Measurements from ENCODE around the gene LAPTM4A. TPM values are rescaled to one million over a fixed set of nuclear protein-coding genes. Genes with fewer than 3 reads are reported as not detected.
"Not testable (repeated sequence)": the region's sequence is repeated elsewhere in the genome, so short reads cannot be mapped to it uniquely, and the experiment has no call there.

Gene LAPTM4A
- total RNA-seq, 1 donor from 2014 or later = 300 TPM

DNA sequence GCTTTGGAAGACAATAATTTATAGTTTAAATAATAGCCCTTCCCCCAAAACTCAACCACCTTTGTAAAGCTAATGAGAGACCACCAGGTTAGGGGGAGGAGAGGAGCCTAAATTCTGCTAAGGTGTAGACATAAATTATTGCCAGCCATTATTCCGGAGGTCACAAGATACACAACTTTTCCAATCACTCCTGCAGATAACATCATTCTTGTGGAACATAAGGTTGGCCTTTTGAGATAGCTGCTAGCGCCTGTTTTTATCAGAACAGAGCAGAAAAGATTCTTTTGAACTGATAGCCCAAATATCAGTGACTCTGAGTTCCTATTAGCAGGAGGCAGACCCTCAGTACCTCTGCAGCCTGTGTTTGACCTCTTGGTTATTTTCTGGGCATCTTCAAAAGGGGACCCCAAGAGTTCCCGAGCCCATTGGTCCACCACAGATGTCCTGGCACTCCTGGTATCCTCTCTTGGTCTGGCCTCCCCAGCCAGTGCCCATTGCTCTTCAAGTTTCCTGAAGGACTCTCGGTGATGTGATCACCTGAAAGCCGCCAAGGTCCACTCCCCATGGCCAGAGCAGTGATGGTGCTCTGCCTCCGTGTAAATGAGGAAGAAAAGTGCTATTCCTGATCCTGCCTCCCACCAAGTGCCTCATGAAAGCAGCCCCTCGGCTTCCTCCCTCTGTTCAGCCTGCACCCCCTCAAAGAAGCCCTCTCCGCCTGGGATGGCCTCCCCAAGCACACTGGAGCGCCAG is 38.5 kb upstream of the LAPTM4A start:
- FAIRE-seq (no peak), DNase-seq (ENCODE audit: low read depth) (no peak)
- Histone ChIP-seq H3K9me3 (ENCODE audit: insufficient read depth, low read depth, low read length) (no peaks in the 10 kb centered on the region), H3K9ac (ENCODE audit: low read length) (no peak overlapping the region), H3K27me3 (ENCODE audit: insufficient read depth, low read length) (no peaks in the 10 kb centered on the region), H3K4me1 (ENCODE audit: insufficient read depth, low read length) (peaks cover 22% of the 10 kb centered on the region), H3K4me2 (ENCODE audit: low read length) (no peak overlapping the region), H3K79me2 (ENCODE audit: insufficient read depth, low read length) (no peaks in the 10 kb centered on the region), H3K27ac (ENCODE audit: low read depth, low read length) (no peak overlapping the region), H4K20me1 (ENCODE audit: insufficient read depth, low read length) (no peaks in the 10 kb centered on the region), H3K36me3 (ENCODE audit: insufficient read depth, low read length) (no peaks in the 10 kb centered on the region), H2AFZ (ENCODE audit: low read depth, low read length) (no peak overlapping the region), H3K4me3 (ENCODE audit: insufficient read depth, low read depth, low read length) (no peak overlapping the region)
- Mint-ChIP-seq H3K9me3 (ENCODE audit: unreplicated experiment) (no peaks in the 10 kb centered on the region), H3K4me1 (ENCODE audit: low read depth, unreplicated experiment) (peaks cover 22% of the 10 kb centered on the region), H3K36me3 (ENCODE audit: low read depth, unreplicated experiment) (no peaks in the 10 kb centered on the region), H3K27me3 (ENCODE audit: low read depth, unreplicated experiment) (peaks cover 5% of the 10 kb centered on the region), H3K27ac (ENCODE audit: unreplicated experiment) (no peak overlapping the region), H3K4me3 (ENCODE audit: unreplicated experiment) (no peak overlapping the region)
- TF ChIP-seq CTCF (IDR thresholded peaks at IDR 0.05; ENCODE audit: insufficient read depth, low read depth, low read length) (no peak), EZH2 (IDR thresholded peaks at IDR 0.05; ENCODE audit: insufficient read depth, low read length) (no peak)

DNA sequence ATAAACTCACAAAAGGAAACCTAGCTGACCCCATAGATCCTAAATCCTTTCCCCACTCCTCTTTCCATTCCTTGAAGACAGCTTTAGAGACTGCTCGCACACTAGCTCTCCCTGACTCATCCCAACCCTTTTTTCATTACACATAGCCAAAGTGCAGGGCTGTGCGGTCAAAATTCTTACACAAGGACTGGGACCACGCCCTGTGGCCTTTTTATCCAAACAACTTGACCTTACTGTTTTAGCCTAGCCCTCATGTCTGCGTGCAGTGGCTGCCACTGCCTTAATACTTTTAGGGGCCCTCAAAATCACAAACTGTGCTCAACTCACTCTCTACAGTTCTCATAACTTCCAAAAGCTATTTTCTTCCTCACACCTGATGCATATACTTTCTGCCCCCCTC is 34.5 kb upstream of the LAPTM4A start:
- H3K27me3 ChIP-seq (ENCODE audit: insufficient read depth, low read length); H4K20me1 ChIP-seq (ENCODE audit: insufficient read depth, low read length); H3K4me1 ChIP-seq (ENCODE audit: insufficient read depth, low read length); H3K27ac Mint-ChIP-seq (ENCODE audit: unreplicated experiment); H3K79me2 ChIP-seq (ENCODE audit: insufficient read depth, low read length); H3K27me3 Mint-ChIP-seq (ENCODE audit: low read depth, unreplicated experiment); H3K36me3 Mint-ChIP-seq (ENCODE audit: low read depth, unreplicated experiment); H3K4me3 ChIP-seq (ENCODE audit: insufficient read depth, low read depth, low read length); H3K4me2 ChIP-seq (ENCODE audit: low read length); H3K4me1 Mint-ChIP-seq (ENCODE audit: low read depth, unreplicated experiment); H3K9me3 Mint-ChIP-seq (ENCODE audit: unreplicated experiment); H3K27ac ChIP-seq (ENCODE audit: low read depth, low read length); H3K9ac ChIP-seq (ENCODE audit: low read length); H3K4me3 Mint-ChIP-seq (ENCODE audit: unreplicated experiment); FAIRE-seq; H2AFZ ChIP-seq (ENCODE audit: low read depth, low read length); H3K36me3 ChIP-seq (ENCODE audit: insufficient read depth, low read length); H3K9me3 ChIP-seq (ENCODE audit: insufficient read depth, low read depth, low read length): not testable (repeated sequence)
- peak; percentile 44 for DNase-seq (ENCODE audit: low read depth)

GRCh38 chr2:20082812-20083211 is 31.4 kb upstream of the LAPTM4A start:
- not testable (repeated sequence) for H3K4me3 ChIP-seq (ENCODE audit: insufficient read depth, low read depth, low read length); H3K9me3 Mint-ChIP-seq (ENCODE audit: unreplicated experiment); H3K9ac ChIP-seq (ENCODE audit: low read length); H3K27ac Mint-ChIP-seq (ENCODE audit: unreplicated experiment); DNase-seq (ENCODE audit: low read depth); H3K4me3 Mint-ChIP-seq (ENCODE audit: unreplicated experiment); H4K20me1 ChIP-seq (ENCODE audit: insufficient read depth, low read length); H3K36me3 Mint-ChIP-seq (ENCODE audit: low read depth, unreplicated experiment); H2AFZ ChIP-seq (ENCODE audit: low read depth, low read length); H3K4me1 Mint-ChIP-seq (ENCODE audit: low read depth, unreplicated experiment); H3K36me3 ChIP-seq (ENCODE audit: insufficient read depth, low read length); H3K27me3 Mint-ChIP-seq (ENCODE audit: low read depth, unreplicated experiment); H3K27ac ChIP-seq (ENCODE audit: low read depth, low read length); FAIRE-seq; H3K4me2 ChIP-seq (ENCODE audit: low read length); H3K27me3 ChIP-seq (ENCODE audit: insufficient read depth, low read length); H3K4me1 ChIP-seq (ENCODE audit: insufficient read depth, low read length); H3K79me2 ChIP-seq (ENCODE audit: insufficient read depth, low read length); H3K9me3 ChIP-seq (ENCODE audit: insufficient read depth, low read depth, low read length)
